ENCODE data around the gene ABCA2.

The ABCA2 gene, protein sequence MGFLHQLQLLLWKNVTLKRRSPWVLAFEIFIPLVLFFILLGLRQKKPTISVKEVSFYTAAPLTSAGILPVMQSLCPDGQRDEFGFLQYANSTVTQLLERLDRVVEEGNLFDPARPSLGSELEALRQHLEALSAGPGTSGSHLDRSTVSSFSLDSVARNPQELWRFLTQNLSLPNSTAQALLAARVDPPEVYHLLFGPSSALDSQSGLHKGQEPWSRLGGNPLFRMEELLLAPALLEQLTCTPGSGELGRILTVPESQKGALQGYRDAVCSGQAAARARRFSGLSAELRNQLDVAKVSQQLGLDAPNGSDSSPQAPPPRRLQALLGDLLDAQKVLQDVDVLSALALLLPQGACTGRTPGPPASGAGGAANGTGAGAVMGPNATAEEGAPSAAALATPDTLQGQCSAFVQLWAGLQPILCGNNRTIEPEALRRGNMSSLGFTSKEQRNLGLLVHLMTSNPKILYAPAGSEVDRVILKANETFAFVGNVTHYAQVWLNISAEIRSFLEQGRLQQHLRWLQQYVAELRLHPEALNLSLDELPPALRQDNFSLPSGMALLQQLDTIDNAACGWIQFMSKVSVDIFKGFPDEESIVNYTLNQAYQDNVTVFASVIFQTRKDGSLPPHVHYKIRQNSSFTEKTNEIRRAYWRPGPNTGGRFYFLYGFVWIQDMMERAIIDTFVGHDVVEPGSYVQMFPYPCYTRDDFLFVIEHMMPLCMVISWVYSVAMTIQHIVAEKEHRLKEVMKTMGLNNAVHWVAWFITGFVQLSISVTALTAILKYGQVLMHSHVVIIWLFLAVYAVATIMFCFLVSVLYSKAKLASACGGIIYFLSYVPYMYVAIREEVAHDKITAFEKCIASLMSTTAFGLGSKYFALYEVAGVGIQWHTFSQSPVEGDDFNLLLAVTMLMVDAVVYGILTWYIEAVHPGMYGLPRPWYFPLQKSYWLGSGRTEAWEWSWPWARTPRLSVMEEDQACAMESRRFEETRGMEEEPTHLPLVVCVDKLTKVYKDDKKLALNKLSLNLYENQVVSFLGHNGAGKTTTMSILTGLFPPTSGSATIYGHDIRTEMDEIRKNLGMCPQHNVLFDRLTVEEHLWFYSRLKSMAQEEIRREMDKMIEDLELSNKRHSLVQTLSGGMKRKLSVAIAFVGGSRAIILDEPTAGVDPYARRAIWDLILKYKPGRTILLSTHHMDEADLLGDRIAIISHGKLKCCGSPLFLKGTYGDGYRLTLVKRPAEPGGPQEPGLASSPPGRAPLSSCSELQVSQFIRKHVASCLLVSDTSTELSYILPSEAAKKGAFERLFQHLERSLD (N-terminal part only)

DNA sequence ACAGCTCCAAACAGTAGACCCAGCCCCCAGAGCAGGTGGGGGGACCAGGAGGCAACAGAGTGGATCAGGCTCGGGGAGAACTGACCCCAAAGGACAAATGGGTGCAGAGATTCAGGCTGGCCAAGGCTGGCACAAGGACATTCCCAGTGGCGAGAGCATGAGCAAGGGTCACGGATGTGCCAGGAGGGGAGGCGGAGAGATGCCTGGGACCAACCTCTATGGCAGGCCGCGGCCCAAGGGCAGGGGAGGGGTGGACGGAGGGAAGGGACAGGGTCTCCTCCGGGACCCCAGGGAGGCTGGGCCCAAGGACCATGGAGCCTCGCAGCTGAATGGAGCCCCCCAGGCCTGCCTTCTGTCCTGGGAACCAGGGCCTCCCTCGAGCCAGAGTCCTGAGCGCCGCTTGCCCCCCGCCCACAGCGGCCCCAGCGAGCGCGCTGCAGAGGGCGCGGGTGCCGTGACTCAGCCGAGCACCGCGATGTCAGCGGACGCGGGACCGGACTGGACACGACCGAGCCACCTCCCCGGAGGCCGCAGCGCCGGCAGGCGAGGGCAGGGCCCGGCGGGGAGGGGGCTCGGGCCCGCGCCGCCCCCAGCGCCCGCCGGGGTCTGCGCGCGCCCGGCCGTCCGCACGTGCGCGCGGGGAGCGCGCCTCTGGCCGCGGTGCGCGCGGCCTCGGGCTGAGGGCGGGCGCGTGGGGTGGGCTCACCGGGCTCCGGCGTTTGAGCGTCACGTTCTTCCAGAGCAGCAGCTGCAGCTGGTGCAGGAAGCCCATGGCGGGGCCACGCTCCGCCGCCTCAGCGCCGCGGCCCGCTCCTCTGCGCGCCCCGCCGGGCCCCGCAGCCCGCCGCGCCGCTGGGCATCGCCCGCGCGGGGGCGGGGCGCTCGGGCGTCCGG lies at the start of gene ABCA2:
Gene ABCA2, minus strand, starts transcription at position 869 of the 894 bp plus-strand sequence. Its CDS starts 97 bp downstream, at position 772.
- no peak for DNase-seq

DNA sequence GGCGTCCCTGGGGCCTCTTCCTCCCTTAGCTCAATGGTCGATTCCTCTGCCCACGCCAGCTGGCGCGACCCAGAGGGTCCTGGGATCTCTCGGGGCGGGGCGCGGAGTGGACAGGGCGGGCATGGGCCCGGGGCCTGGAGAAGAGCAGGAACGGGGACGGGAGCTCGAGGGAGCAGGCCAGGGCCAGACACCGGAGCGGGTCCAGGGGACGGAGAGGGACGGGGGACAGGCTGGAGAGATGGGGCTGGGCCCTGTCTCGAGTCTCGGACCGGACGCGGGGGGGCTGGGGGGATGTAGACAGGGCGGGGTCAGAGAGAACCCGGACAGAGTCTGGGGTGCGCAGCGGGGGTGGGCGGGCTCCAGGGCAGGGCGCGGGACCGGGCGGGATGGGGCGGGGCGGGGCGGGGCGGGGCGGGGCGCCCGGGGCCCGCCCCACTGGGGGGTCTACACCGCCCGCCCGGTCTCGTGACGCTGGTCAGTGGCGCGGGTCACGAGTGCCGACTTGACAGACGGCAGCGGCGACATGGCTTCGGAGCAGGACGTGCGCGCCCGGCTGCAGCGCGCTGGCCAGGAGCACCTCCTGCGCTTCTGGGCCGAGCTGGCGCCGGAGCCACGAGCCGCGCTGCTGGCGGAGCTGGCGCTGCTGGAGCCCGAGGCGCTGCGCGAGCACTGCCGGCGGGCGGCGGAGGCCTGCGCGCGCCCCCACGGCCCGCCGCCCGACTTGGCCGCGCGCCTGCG lies 49.1 kb upstream of the ABCA2 start, which contains the start of gene UAP1L1:
Gene UAP1L1, plus strand, starts transcription at position 508 of the 738 bp plus-strand sequence. Its CDS starts 16 bp downstream, at position 524.
- peak; percentile 80 for DNase-seq

DNA sequence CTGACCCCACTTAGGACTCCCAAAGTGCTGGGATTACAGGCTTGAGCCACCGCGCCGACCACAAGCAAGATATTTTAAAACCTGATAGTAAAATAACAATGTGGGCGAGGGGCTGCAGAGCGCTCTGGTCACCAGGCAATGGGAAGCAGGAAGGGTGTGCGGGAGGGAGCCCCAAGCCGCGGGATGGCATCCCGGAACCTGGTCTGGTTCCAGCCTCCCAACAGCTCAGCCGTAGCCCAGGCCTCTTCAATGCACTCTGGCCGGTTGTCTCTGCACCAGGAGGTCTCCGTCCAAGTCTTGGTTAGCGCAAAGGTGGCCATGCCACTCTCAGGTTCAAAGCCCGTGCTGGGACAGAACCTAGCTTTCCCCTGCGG lies 48.6 kb upstream of the ABCA2 start:
- DNase-seq = no peak

DNA sequence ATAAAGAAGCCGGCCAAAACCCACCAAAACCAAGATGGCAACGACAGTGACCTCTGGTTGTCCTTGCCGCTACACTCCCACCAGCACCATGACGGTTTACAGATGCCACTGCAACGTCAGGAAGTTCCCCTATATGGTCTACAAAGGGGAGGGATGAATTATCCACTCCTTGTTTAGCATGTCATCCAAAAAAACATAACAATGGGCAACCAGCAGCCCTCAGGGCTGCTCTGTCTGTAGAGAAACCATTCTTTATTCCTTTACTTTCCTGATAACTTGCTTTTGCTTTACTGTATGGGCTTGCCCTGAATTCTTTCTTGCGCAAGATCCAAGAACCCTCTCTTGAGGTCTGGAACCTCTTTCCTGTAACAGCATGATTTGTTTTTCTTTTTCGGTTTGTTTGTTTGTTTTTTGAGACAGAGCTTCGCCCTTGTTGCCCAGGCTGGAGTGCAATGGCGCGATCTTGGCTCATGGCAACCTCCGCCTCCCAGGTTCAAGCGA lies 47.3 kb upstream of the ABCA2 start:
- DNase-seq = no peak

DNA sequence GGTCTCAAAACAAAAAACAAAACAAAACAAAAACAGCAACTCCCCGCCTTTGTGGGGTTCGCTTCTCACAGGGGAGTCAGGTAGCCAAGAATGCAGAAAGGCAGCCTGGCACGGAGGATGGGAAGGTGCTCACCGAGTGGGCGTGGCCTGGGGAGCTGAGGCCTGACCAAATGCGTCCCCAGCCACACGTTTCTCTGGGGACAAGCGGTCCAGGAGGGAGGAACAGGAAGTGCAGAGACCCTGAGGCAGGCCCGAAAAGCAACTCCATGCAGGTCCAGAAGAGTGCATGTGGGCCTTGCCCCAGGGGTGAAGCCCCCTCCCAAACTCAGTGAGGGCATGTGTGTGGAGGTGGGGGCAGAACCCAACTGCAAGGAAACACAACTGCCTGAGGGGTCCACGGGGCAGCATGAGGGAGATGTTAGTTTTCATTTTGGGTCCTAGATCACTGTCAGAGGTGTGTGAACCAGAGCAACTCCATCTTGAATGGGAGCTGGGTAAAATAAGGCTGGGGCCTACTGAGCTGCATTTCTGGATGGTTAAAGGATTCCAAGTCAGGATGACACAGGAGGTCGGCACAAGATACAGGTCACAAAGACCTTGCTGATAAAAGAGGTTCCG lies 46.7 kb upstream of the ABCA2 start:
- DNase-seq = no peak

DNA sequence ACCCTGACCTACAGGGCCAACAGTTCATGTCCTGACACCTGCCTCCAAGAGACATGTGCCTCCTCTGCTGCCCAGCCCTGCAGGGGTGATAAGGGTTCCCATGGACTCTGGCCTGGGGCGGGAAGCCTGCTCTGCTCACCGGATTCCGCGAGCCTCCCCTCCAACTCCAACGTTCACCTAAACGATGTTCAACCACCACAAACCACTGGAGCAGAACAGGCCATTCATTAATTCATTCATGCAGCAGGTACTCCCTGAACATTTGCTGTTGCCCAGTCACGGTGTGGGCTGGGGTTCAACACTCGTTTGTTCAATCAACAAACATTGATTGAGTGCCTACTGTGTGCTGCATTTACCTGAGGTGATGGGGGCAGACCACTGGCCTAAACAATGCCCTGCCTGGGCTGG lies 46.0 kb upstream of the ABCA2 start:
- no peak for DNase-seq

DNA sequence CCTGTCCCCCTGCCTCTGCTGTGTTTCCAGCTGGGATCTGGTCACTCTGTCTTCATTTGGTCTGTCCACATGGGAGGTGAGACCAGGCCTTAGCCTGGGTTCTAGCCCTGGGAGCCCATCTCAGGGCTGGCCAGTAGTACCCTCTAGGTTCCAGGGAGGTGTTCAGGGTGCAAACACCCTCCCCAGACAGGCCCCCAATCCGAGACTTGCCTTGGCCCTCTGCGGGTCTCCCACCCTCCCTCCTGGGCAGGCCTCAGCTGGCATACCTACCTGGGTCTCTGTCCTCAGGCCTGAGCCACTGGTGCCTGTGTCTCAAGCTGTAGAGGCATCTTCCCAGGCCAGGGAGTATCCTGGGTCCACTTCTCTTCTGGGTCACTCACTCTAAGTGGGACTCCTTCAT lies 43.2 kb upstream of the ABCA2 start:
- DNase-seq = no peak

DNA sequence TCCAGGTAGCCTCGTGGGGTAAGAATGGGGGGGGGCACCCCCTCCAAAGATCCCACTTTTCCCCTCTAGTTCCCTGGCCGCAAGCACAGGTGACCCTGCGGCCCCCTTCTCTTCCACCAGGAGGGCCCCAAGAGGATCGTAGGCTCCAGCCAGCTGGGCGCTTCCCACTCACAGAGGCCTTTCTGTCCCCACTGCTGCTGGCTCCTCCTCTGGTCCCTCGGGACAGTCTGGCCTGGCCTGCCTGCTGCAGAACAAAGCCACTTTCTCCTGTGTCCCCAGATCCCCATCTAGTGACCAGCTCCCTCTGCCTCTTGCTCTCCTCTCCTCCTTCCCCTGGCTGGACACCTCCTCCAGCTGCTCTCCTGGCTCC lies 42.9 kb upstream of the ABCA2 start:
- DNase-seq = no peak

DNA sequence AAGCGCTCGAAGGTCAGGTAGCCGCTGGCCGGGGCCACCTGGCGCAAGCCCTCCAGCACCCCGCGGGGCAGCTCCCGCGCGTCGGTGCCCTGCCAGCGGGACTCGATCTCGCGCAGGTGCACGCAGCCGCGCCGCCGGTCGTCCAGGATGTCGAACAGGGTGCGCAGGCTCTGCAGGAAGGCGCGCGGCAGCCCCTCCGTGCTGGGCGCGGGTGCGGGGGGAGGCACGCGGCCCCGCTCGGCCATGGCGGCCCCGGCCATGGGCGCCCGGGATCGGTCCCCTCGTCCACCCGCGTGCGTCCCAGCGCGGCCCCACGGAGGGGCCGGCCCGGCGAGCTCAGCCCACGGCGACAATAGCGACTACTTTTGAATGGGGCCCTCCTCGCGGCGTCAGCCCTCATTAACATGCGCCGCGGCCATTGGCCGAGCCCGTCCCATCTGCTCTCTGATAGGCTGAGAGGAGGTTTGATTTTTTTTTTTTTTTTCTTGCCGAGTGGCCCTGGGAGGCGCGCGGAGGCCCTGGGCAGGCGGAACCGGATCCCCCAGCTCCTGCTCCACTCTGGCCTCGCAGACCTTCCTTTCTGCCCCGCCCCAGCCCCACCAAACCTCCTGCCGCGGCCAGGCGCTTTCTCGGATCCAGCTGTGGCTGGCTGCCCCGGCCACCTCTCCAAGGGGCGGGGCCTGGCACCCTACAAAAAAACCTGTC lies 42.3 kb upstream of the ABCA2 start, which contains the start of gene SAPCD2:
Gene SAPCD2, minus strand, starts transcription at position 357 of the 705 bp plus-strand sequence. Its CDS starts 97 bp downstream, at position 260.
- peak; percentile 98 for DNase-seq

DNA sequence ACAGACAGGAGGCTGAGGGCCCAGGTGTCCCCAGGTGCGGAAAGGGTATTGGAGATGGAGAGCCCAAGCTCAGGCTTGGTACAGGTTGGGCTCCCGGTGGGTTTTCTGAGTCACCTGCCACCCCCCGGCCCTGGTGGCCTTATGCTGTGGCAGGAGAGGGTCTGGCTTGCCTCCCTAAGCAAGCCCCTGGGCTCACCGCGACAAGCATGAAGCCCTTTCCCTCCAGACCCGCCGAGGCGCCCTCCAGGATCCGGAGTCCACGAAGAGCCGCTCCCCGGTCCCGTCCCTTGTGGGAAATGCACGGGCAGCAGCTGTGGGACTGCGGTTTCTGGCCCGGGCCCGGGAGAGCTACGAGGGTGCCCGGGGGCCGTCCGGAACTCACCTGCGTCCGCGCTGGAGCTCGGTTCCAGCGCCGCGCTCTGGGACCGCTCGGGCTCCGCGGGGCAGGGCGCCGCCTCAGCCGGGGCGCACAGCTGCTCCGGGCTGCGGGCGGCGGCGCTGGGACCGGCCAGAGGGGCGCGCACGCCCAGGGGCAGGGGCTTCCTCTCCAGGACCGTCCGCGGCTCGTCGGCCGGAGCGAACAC lies 41.6 kb upstream of the ABCA2 start:
- peak; percentile 56 for DNase-seq

DNA sequence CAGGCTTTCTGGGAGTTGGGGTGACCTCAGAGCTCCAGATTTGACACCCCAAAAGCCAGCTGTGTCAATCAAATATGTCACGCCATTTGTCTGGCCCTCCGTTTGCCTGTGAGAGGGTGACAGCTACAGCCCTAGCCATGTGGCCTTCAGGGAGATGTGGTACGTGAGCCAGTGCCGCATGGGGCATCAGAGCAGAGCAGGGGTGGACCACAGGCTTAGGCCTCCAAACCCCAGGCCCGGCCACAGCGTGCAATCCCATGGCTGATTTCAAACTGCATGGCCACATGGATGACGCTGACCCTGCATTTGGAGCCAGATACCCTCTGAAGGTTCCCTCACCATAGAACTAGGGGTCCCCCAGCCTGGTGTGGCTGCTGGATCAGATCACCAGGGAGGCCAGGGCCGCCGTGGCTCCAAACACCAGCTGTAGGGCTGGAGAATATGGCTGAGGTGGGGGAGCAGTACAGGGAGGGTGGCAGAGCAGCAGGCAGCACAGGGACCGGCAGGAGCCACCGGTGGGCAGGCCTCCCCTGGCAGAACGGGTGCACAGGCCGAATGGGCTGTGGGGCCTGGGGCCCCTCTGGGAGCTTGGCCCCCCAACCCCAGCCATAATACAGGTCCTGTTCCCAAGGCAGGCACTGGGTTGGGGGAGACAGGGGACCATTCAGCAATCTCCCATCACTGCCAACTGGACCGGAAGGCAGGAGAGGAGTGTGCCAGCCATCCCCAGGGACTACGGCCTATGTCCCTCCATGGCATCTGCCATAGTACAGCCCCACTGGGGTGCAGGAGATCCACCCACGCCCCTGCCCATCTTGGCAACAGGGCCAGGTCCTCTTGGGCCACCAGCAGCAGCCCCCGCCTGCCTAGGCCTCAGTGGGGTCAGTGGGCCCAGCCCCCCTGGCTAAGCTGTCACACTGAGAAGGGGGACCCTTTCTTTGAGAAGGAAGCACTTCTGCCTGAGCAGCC lies 40.8 kb upstream of the ABCA2 start:
- DNase-seq = no peak

DNA sequence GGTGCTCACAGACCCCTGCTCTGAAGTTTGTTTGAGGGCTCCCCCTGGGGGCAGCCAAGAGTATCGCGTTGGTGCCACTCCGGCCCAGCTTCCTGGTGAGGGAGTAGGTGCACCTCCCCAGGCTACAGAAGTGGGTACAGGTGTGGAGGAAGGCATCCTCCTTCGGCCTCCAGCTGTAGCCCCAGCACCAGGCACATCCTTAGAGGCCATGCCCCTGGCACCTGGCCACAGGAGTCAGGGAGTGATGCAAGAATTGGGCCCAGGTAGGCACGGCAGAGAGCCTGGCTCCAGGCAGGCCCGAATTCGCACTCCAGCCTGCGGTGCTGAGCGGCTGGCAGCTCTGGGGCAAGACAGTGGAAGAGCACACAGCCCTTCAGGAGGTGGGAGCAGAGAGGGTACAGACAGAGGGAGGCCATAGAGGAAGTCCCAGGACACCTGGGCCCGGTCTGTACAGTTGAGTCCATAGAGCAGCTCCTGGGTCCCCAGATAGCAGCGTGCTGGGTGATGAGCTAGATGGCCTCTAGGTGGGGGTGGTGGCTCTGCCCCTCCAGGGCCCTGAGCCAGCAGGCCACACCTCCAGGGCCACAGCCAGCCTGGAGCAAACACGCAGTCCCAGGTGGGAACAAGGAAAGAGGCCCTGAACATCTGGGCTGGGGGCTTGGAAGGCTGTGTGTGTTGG lies 40.0 kb upstream of the ABCA2 start:
- peak; percentile 94 for DNase-seq

DNA sequence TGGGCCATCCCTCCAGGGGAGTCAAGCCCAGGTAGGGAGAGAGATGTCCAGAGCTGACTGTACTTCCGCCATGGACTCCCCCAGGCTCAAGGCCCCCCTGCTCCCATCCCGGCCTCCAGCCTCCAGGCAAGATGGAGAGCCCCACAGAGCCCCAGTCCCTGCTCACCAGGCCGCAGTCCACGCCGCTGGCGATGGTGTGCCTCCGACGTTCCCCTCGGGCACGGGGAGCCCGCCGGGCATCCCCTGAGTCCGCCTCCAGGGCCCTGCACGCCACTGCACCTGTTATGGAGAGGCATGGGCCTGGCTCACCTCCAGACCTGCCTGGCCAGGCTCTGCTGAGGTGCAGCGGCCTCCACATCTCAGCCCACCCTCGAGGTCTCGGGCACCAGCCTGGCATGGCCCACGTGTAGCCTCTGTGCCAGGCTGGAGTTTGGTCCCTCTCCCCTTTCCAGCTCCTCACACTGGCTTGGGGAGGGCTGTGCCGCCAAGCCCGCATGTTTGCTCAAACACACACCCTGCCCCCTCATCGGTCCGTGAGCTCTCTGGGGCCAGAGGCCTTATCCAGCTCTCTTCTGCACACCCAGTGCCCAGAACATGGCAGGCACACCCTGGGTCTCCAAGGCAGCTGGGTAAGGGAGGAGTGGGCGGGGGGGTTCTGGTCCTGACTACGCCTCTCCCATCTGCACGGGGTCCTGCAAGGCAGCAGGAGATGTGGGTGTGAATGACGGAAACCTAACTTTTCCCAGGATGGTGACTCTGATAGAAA lies 38.2 kb upstream of the ABCA2 start:
- no peak for DNase-seq

DNA sequence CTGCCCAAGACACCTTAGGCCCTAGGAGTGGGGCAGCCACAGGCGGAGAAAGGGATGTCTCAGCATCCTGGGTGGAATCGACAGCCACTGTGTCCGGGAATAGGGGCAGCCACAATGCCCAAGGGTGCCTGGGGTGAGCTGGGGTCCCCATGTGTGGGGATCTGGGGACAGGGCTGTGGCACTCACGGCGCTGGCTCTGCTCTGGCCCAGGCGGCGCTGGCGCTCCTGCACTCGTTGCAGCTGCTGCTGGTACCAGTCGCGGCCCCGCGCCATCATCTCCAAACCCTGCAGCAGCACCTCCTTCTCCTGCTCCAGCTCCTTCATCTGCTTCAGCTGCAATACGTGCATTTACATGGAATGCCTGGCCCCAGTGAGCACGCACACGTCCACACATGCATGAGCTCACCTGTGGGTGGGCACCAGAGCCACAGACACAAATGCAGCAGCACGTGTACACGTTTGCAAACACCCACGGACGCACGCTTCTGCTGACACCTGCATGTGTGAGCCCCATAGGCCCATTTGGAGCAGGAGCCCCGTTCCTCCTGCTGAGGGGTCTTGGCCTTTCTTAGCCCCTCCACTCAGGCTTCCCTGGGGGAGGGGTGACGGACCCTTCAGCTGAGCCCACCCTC lies 37.4 kb upstream of the ABCA2 start:
- DNase-seq = no peak

DNA sequence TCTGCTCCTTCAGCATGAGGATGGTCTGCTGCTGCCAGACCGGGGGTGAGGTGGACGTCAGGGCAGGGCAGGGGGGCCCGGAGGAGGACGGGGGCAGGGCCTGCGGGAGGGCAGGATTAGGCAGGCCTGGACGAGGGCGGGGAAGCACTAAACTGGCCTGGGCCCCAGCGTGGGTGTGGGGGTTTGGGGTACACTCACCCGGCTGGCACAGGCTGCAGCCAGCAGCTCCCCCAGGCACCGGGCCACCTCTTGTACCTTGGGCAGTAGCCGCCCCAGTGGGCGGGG lies 36.8 kb upstream of the ABCA2 start:
- no peak for DNase-seq

All from RPMI8226 (cell line).